Left cardiac atrium (tissue), 2 donors: ENCODE results near the gene NDUFC1. TPM values are rescaled to one million over a fixed set of nuclear protein-coding genes. Genes with fewer than 3 reads are reported as not detected.

ENCODE experiments used
- total RNA-seq, 2 donors: library from RNA; stranded (reverse); fragmentation: NEBNext Ultra II Directional; extraction: Animal tissue kit (Norgen Biotek cat#: 25700); gene quantifications; one replicate each; pipeline ENCODE4 v1.2.1, GENCODE V29; 2021
- donor health status: DM: no; HTN: yes; CAD: no; lungs with severe emphysema.
- donor health status: DM: yes; HTN: yes; CAD: no.

Gene NDUFC1
- total RNA-seq, 2 donors from 2014 or later: 181 TPM

Other genes with a start within 250 kb of the NDUFC1 start
- gene ELF2, start 125.3 kb downstream of the NDUFC1 start, total RNA-seq: 10 to 100 TPM; 34.1 to 34.2 TPM
- gene MGARP, start 22.3 kb downstream of the NDUFC1 start, total RNA-seq: 1 to 10 TPM; 1.2 to 1.6 TPM
- gene NAA15, start 972 bp downstream of the NDUFC1 start, total RNA-seq: 10 to 100 TPM; 33.1 to 46.1 TPM
- gene RAB33B, start 151.6 kb upstream of the NDUFC1 start, total RNA-seq: 1 to 10 TPM; 6.3 to 6.6 TPM